IPS-20b (cell line): ENCODE measurements around the gene LIPM.

Experiments
- H3K27ac ChIP-seq: one replicate; pipeline ENCODE4 v1.5.1; 2013; ENCODE audit warnings: low read length
- H3K27me3 ChIP-seq: 2 replicates; pipeline ENCODE4 v1.6.1; 2013; ENCODE audit warnings: mild to moderate bottlenecking, low read length, inconsistent platforms; ENCODE audit not compliant: insufficient read depth
- H3K36me3 ChIP-seq: 2 replicates; pipeline ENCODE4 v1.6.1; 2013; ENCODE audit warnings: low read depth, mild to moderate bottlenecking, inconsistent platforms, low read length, moderate library complexity; ENCODE audit not compliant: insufficient read depth
- H3K4me1 ChIP-seq: 2 replicates; pipeline ENCODE4 v1.6.1; 2013; ENCODE audit warnings: mild to moderate bottlenecking, control low read depth, inconsistent platforms, low read length, moderate library complexity; ENCODE audit not compliant: insufficient read depth
- H3K4me3 ChIP-seq: 2 replicates; pipeline ENCODE4 v1.5.1; 2013; ENCODE audit warnings: mild to moderate bottlenecking, low read length, inconsistent platforms
- H3K9ac ChIP-seq: 2 replicates; pipeline ENCODE4 v1.6.1; 2013; ENCODE audit warnings: low read depth, mild to moderate bottlenecking, inconsistent platforms, low read length, moderate library complexity
- H3K9me3 ChIP-seq: 2 replicates; pipeline ENCODE4 v1.6.1; 2013; ENCODE audit warnings: mild to moderate bottlenecking, low read depth, low read length, inconsistent platforms; ENCODE audit not compliant: insufficient read depth

The LIPM gene

DNA sequence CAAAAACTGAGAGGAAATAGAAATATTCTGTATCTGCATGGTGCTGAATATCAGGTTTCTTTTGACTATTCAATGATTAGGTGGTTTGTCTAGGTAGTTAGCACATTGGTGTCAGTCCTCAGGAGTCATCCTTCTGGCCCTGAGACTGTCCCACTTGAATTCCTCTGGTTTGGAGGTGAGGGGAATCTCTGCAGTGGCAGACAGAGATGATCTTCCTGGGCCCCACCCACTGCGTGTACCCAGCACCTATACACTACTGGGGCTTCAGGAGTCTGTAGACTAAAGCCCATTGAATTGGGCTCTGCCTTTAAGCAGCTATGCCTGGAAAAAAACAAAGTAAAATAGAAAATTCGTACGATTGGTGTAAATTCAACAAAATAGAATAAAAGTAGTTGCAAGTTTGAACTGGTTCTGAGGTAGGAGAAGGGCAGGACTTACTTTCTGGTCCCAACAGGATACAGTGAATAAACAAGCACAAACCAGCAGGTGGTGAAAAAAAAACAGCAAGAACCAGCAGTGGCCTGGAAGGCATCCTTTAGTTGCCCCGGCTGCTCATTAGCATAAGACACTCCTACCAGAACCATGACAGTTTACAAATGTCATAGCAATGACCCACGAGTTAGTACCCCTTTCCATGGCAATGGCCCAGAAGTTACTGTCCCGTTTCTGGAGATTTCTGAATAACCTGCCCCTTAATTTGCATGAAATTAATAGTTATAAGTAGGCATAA is 1.7 kb downstream of the LIPM start:
- H3K9me3 ChIP-seq, result no peaks in the 10 kb centered on the region
- H3K36me3 ChIP-seq, result no peaks in the 10 kb centered on the region
- H3K4me3 ChIP-seq, result no peak overlapping the region
- no peak overlapping the region for H3K27ac ChIP-seq
- no peaks in the 10 kb centered on the region; the same call in 1 of the 2 replicates for H3K27me3 ChIP-seq
- H3K4me1 ChIP-seq, result peaks cover 4% of the 10 kb centered on the region; the same call in 1 of the 2 replicates
- H3K9ac ChIP-seq, result no peak overlapping the region

DNA sequence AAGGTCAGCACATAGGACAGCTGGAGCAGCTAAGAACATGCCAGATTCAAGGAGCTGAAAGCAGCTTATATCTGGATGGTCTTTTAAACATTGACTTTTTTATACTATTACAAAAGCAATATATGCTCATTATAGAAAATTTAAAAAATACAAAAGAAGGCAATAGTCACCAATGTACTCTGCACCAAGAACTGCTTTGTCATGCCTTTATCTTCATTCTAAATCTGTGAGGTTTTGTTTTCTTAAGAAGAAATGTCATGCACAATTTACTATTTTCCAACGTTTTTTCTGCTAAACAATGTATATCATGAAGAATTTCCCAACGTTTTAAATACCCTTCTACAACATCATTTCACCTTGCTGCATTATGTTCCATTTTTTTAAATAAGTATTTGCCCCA is 2.8 kb downstream of the LIPM start:
- H3K27me3 ChIP-seq, result no peaks in the 10 kb centered on the region; the same call in 1 of the 2 replicates
- H3K27ac ChIP-seq, result no peak overlapping the region
- peaks cover 4% of the 10 kb centered on the region; the same call in 1 of the 2 replicates for H3K4me1 ChIP-seq
- no peaks in the 10 kb centered on the region for H3K36me3 ChIP-seq
- no peaks in the 10 kb centered on the region for H3K9me3 ChIP-seq
- no peak overlapping the region for H3K4me3 ChIP-seq
- H3K9ac ChIP-seq, result no peak overlapping the region

DNA sequence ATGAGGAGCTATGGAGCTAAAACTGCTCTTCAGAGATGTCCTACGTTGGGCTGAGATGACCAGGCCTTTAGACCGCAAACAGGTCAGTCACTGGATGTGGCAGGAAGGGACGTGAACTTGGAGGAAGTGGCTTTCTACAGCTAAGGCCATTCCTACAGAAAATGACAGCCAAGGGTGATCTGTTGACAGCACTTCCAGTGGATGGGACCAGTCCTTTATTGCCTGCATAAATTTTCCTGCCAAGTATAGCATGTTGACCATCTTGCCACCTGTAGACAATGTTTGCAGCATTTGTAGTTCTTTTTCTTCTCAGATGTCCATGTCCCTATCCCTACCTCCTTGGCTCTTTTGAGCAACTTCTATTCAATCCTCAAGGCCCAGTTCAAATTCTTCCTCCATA is 3.4 kb downstream of the LIPM start:
- Histone ChIP-seq H3K9me3 (no peaks in the 10 kb centered on the region), H3K4me1 (peaks cover 4% of the 10 kb centered on the region; the same call in 1 of the 2 replicates), H3K9ac (no peak overlapping the region), H3K27ac (no peak overlapping the region), H3K27me3 (no peaks in the 10 kb centered on the region; the same call in 1 of the 2 replicates), H3K36me3 (no peaks in the 10 kb centered on the region), H3K4me3 (no peak overlapping the region)

DNA sequence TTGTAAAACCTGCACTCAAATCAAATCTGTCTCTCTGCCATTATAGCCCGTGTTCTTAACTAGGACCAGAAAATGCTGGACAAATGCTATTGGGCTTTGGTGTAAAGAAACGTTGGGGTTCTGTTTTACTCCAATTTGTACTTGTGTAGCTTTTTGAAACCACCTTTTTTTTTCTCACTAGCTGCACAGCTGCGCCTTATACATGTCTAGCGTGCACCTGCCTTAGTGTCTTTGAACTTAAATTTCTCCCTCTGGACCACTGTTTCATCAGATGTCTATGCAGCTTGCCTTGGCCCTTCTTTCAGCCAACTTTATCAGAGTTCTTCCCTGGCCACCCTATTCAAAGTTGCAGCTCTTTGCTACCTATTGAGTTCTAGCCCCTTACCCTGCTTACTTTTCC is 7.1 kb downstream of the LIPM start:
- no peaks in the 10 kb centered on the region for H3K9me3 ChIP-seq
- no peaks in the 10 kb centered on the region for H3K4me1 ChIP-seq
- H3K9ac ChIP-seq, result no peak overlapping the region
- H3K27me3 ChIP-seq, result no peaks in the 10 kb centered on the region; the same call in 1 of the 2 replicates
- H3K27ac ChIP-seq, result no peak overlapping the region
- no peaks in the 10 kb centered on the region for H3K36me3 ChIP-seq
- H3K4me3 ChIP-seq, result no peak overlapping the region

DNA sequence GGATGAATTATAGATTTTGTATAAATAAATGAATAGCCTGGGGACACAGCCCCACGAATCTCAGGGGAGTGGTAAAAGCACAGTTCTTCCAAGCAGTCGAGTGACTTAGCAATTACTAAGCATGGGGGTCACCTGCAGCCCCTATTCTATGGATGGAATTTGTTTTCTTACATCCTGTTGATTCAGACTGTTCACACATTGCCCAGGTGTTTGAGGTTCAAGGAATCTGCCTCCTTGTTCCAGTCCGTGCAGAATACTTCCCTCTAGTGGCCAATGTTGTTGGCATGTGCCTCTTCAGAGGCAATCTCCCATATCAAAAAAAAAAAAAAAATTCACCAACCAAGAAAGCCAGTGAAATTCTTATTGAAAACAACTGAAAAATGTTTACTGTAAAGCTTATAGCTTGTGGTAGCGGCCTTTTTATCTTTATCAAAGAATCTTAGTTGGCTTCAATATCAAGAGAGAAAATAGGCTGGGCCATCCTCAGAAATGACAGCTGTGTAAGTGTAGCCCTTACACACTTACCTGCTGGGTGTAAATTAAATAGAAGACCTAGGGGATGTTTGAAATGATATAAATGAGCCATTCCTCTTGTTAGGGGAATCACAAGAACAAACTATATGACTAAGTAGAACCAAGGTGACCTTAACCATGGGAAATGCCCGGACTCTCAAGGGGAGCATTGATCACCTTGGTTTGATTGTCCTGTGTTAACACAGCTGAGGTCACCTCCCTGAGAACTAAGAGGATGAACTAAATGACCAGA is 7.8 kb downstream of the LIPM start:
- Histone ChIP-seq H3K9ac (no peak overlapping the region), H3K27ac (no peak overlapping the region), H3K4me3 (no peak overlapping the region), H3K36me3 (no peaks in the 10 kb centered on the region), H3K27me3 (no peaks in the 10 kb centered on the region; the same call in 1 of the 2 replicates), H3K9me3 (no peaks in the 10 kb centered on the region), H3K4me1 (no peaks in the 10 kb centered on the region)

DNA sequence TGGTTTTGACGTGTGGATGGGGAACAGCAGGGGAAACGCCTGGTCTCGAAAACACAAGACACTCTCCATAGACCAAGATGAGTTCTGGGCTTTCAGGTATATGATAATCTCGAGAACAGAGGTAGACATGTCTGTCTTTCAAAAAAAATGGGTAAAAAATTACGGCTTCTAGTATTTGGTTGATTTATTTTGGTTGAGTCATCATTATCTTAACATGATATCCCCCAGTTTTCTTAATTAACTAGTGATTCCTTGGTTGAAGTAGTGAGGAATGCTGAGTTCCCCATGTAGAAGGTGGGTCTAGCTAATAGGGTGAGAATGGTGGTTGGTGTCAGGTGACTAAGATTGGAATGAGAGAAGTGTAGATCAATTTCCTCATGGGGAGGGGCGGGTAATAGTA is 10.7 kb downstream of the LIPM start:
- no peak overlapping the region for H3K27ac ChIP-seq

DNA sequence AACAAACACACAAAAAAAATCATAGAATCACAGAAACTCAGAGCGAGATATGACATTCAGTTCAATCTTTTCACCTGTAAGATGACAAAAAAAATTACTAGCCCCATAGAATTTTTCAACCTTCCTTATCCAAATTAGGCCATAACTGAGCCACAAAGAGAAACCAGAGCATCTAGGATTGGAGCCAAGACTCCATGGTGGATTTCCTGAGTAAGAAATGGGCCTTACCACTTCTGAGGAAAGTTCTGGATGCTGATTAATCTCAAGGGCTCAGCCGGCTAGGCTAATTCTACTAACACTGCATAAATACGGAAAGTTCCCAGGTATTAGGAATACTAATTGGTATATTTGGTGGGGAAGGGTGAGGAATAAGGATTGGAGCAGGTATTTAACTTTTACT is 16.8 kb downstream of the LIPM start:
- no peaks in the 10 kb centered on the region for H3K9me3 ChIP-seq
- no peaks in the 10 kb centered on the region for H3K36me3 ChIP-seq
- H3K9ac ChIP-seq, result no peak overlapping the region
- no peaks in the 10 kb centered on the region for H3K4me1 ChIP-seq
- H3K4me3 ChIP-seq, result no peak overlapping the region
- no peak overlapping the region for H3K27ac ChIP-seq
- H3K27me3 ChIP-seq, result no peaks in the 10 kb centered on the region

More for the DNA sequence above, 10.7 kb downstream of the LIPM start:
- H3K36me3 ChIP-seq, result no peaks in the 10 kb centered on the region
- H3K4me1 ChIP-seq, result no peaks in the 10 kb centered on the region
- H3K4me3 ChIP-seq, result no peak overlapping the region
- H3K9me3 ChIP-seq, result no peaks in the 10 kb centered on the region
- H3K27me3 ChIP-seq, result no peaks in the 10 kb centered on the region
- H3K9ac ChIP-seq, result no peak overlapping the region

DNA sequence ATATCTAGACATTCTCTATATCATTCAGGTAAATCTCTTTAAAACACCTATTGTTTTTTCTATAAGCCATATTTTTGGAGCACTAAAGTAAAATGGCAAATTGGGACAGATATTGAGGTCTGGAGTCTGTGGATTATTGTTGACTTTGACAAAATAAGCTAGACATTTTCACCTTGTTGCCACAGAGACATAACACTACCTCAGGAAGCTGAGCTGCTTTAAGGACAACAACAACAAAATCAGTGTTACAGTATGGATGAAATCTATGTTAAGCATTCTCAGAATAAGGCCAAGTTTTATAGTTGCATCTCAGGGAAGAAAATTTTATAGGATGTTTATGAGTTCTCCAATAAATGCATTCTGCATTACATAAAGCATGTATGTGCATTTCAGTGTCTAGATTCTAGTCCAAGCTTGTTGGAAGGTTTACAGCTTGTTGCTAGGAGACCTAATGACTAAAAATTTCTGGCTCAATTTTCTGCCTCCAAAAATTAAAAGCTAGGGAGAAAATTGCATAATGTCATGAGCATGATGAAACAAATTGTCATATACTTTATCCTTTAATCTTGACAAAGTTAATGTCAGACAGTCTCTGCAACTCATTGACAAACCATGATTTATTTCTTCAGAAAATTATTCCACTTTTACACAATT is 18.3 kb downstream of the LIPM start:
- Histone ChIP-seq H3K4me1 (no peaks in the 10 kb centered on the region), H3K27ac (no peak overlapping the region), H3K27me3 (no peaks in the 10 kb centered on the region), H3K36me3 (no peaks in the 10 kb centered on the region), H3K9ac (no peak overlapping the region), H3K4me3 (no peak overlapping the region), H3K9me3 (no peaks in the 10 kb centered on the region)

DNA sequence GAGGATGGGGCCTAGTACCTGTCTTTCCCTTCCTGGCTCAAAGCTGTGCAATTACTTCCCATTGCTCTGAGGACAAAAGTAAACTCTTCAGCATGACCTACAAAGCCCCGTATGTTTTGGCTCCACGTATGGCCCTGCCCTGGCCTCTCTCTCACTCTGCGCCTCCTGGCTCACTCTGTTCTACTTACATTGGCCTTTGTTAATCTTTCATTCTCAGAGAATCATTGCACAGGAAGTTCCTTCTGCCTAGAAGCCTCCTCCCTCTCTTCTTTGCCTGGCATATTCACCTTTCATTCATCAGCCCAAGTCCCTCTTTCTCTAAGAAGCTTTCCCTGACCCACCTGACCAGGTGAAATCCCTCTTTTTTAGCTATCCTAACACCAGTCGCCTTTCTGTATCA is 23.9 kb downstream of the LIPM start:
- no peaks in the 10 kb centered on the region for H3K4me1 ChIP-seq

DNA sequence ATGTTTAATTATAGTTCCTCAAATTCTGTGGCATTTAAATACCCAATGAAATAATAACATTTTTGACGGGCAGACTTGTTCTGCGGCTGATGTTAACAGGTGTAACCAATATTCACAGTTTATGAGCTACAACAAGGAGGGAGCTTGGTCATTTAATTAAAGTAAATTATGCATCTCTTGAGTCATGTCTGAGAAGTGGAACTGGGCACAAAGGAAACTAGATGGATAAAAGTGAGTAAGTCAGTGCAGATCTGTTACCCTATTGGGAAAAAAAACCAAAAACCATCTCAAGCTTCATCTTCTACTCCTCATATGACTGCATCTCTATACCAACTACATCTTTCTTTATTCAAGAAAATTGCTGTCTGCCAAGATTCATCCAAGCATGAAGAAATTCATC is 25.1 kb downstream of the LIPM start:
- no peaks in the 10 kb centered on the region for H3K9me3 ChIP-seq
- H3K27me3 ChIP-seq, result no peaks in the 10 kb centered on the region
- H3K9ac ChIP-seq, result no peak overlapping the region
- no peaks in the 10 kb centered on the region; the same call in 1 of the 2 replicates for H3K4me1 ChIP-seq
- no peaks in the 10 kb centered on the region for H3K36me3 ChIP-seq
- no peak overlapping the region for H3K27ac ChIP-seq
- H3K4me3 ChIP-seq, result no peak overlapping the region

More for the DNA sequence above, 23.9 kb downstream of the LIPM start:
- Histone ChIP-seq H3K9me3 (no peaks in the 10 kb centered on the region), H3K36me3 (no peaks in the 10 kb centered on the region), H3K27ac (no peak overlapping the region), H3K9ac (no peak overlapping the region), H3K27me3 (no peaks in the 10 kb centered on the region), H3K4me3 (no peak overlapping the region)

DNA sequence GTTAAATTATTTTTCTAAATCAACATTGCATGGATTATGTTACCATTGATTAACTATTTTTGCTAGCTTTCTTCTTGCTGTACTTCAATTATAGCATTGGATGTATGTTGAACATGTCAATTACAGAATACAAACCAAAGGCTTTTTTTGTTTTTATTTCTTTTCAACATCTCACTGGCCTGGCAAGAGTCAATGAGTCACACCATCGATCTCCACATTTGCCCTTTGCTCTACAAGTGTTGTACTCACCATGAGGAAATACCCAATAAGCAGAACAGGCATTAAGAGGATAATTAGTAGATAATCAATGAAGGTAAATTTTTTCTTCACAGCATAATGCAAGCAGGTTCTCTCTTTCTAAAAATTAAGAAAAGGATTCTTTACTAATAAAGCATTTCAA is 25.8 kb downstream of the LIPM start:
- Histone ChIP-seq H3K4me3 (no peak overlapping the region), H3K9me3 (no peaks in the 10 kb centered on the region), H3K27ac (no peak overlapping the region), H3K4me1 (no peaks in the 10 kb centered on the region; the same call in 1 of the 2 replicates), H3K36me3 (no peaks in the 10 kb centered on the region), H3K9ac (no peak overlapping the region), H3K27me3 (no peaks in the 10 kb centered on the region)
